HCT116 (cell line): ENCODE measurements around the gene THEMIS. TPM values are rescaled to one million over a fixed set of nuclear protein-coding genes. Genes with fewer than 3 reads are reported as not detected.

ENCODE experiments used
- ATAC-seq: fragments of 200-7000 bp; cut with Tn5 transposase; 2 replicates; pipeline ENCODE4 v1.9.1; 2020; ENCODE audit warnings: mild to moderate bottlenecking, moderate library complexity
- BruUV-seq: library from RNA; stranded (reverse); fragments of 400-500 nt; replicated peaks from 2 replicates; lab custom pipeline; 2021; lab: Mats Ljungman, UMichigan
- CTCF ChIA-PET: fragments of 300-600 bp; sonication (Branson Sonifier 250); formaldehyde crosslinking; loops from one replicate; lab custom pipeline; 2021; ENCODE audit warnings: antibody characterized with exemption; lab: Charles Lee
- POLR2A ChIA-PET: fragments of 300-600, 350-600 bp; sonication (Branson Sonifier 250); formaldehyde crosslinking; loops from one replicate; lab custom pipeline; 2021; ENCODE audit warnings: antibody characterized with exemption; lab: Charles Lee
- RAD21 ChIA-PET, 2 experiments: fragments of 300-600 bp; sonication (Branson Sonifier 250); formaldehyde crosslinking; loops; one replicate each; lab custom pipeline; 2023; ENCODE audit warnings: low total read pairs in 2 of 2; ENCODE audit not compliant: uncharacterized antibody in 2 of 2, unreplicated experiment in 2 of 2, low non-redundant PET in 1 of 2; lab: Charles Lee
- DNase-seq: peaks from one replicate; pipeline ENCODE4 v3.0.0-alpha.2; 2010; ENCODE audit warnings: low read depth, low spot score
- H2AFZ ChIP-seq: fragments of 200-600 bp; shearing (Covaris generic), sonication (generic); 2 replicates; pipeline ENCODE4 v1.6.1; 2017; ENCODE audit warnings: low read depth, mixed run types, mixed read lengths, antibody characterized with exemption, low read length; ENCODE audit not compliant: poor library complexity, severe bottlenecking
- H3K27ac ChIP-seq: 2 replicates; pipeline ENCODE4 v1.5.1; 2012; ENCODE audit warnings: low read depth, low read length
- H3K27me3 ChIP-seq: fragments of 200-600 bp; sonication (generic); 2 replicates; pipeline ENCODE4 v1.6.1; 2016; ENCODE audit warnings: mixed run types, low read length, mixed read lengths; ENCODE audit not compliant: insufficient read depth
- H3K36me3 ChIP-seq, 2 experiments: fragments of 200-500 bp in 1 of 2; fragments of 200-600 bp in 1 of 2; sonication (Bioruptor generic) in 1 of 2; sonication (generic) in 1 of 2; 2 replicates each; pipeline versions ENCODE4 v1.5.1 to v1.6.1; 2014 to 2016; ENCODE audit warnings: low read length in 2 of 2, inconsistent platforms in 1 of 2, mixed read lengths in 1 of 2, mixed run types in 1 of 2; ENCODE audit not compliant: insufficient read depth in 2 of 2, control insufficient read depth in 1 of 2
- H3K4me1 ChIP-seq, 2 experiments: fragments of 200-600 bp in 1 of 2; sonication (generic) in 1 of 2; 2 replicates each; pipeline versions ENCODE4 v1.5.1 to v1.6.1; 2012 to 2017; ENCODE audit warnings: low read length in 2 of 2, inconsistent platforms in 1 of 2, mild to moderate bottlenecking in 1 of 2, mixed read lengths in 1 of 2, mixed run types in 1 of 2, moderate library complexity in 1 of 2; ENCODE audit not compliant: insufficient read depth in 2 of 2, control insufficient read depth in 1 of 2
- H3K4me2 ChIP-seq: fragments of 200-600 bp; sonication (generic); 2 replicates; pipeline ENCODE4 v1.6.1; 2017; ENCODE audit warnings: mixed run types, low read length, mixed read lengths
- H3K4me3 ChIP-seq, 2 experiments: fragments of 200-600 bp in 1 of 2; sonication (generic) in 1 of 2; replicated peaks in 1 of 2; 2 replicates each; pipeline ENCODE4 v1.5.1; 2011 to 2016; ENCODE audit warnings: low read length in 2 of 2, control low read depth in 1 of 2, low read depth in 1 of 2, mild to moderate bottlenecking in 1 of 2, mixed read lengths in 1 of 2, mixed run types in 1 of 2
- H3K79me2 ChIP-seq: fragments of 200-600 bp; sonication (generic); 2 replicates; pipeline ENCODE4 v1.6.1; 2017; ENCODE audit warnings: mild to moderate bottlenecking, mixed run types, low read length, moderate library complexity, mixed read lengths; ENCODE audit not compliant: insufficient read depth
- H3K9ac ChIP-seq: fragments of 200-600 bp; sonication (generic); 2 replicates; pipeline ENCODE4 v1.6.1; 2016; ENCODE audit warnings: low read length, mixed read lengths
- H3K9me2 ChIP-seq: fragments of 200-600 bp; sonication (generic), shearing (Covaris generic); 2 replicates; pipeline ENCODE4 v1.6.1; 2017; ENCODE audit warnings: mixed run types, mild to moderate bottlenecking, moderate library complexity; ENCODE audit not compliant: insufficient read depth
- H3K9me3 ChIP-seq, 2 experiments: fragments of 200-500 bp in 1 of 2; fragments of 200-600 bp in 1 of 2; sonication (Bioruptor generic) in 1 of 2; sonication (generic) in 1 of 2; 2 replicates each; pipeline ENCODE4 v1.6.1; 2014 to 2017; ENCODE audit warnings: low read length in 2 of 2, mixed read lengths in 2 of 2, inconsistent platforms in 1 of 2, low read depth in 1 of 2, mild to moderate bottlenecking in 1 of 2, mixed run types in 1 of 2, moderate library complexity in 1 of 2; ENCODE audit not compliant: control insufficient read depth in 1 of 2, insufficient read depth in 1 of 2
- H4K20me1 ChIP-seq: fragments of 200-600 bp; sonication (generic), shearing (Covaris generic); 2 replicates; pipeline ENCODE4 v1.6.1; 2017; ENCODE audit warnings: mixed run types, mild to moderate bottlenecking, moderate library complexity; ENCODE audit not compliant: insufficient read depth
- ATF3 ChIP-seq: IDR thresholded peaks from 2 replicates; pipeline ENCODE4 v1.6.1; 2012
- CBX3 ChIP-seq: IDR thresholded peaks from 2 replicates; pipeline ENCODE4 v1.6.1; 2012; ENCODE audit warnings: low read depth
- CTCF ChIP-seq, 3 experiments: fragments of 200-600 bp in 1 of 3; sonication (generic) in 1 of 3; IDR thresholded peaks in 2 of 3; conservative IDR thresholded peaks in 1 of 3; 2 replicates each; pipeline ENCODE4 v1.5.1; 2012 to 2017; ENCODE audit warnings: low read depth in 2 of 3, low read length in 2 of 3, antibody characterized with exemption in 1 of 3, borderline replicate concordance in 1 of 3, control low read depth in 1 of 3, mild to moderate bottlenecking in 1 of 3, mixed read lengths in 1 of 3, mixed run types in 1 of 3, moderate library complexity in 1 of 3; ENCODE audit not compliant: insufficient read depth in 1 of 3
- EGR1 ChIP-seq: IDR thresholded peaks from 2 replicates; pipeline ENCODE4 v1.6.1; 2012; ENCODE audit warnings: low read depth
- ELF1 ChIP-seq: IDR thresholded peaks from 2 replicates; pipeline ENCODE4 v1.6.1; 2012; ENCODE audit warnings: low read depth, borderline replicate concordance
- EZH2 ChIP-seq: fragments of 200-600 bp; sonication (generic); IDR thresholded peaks from 2 replicates; pipeline ENCODE4 v1.6.1; 2017; ENCODE audit warnings: antibody characterized with exemption, mixed run types
- EZH2phosphoT487 ChIP-seq: fragments of 200-600 bp; IDR thresholded peaks from 2 replicates; pipeline ENCODE4 v1.6.1; 2018; ENCODE audit warnings: antibody characterized with exemption, borderline replicate concordance
- FOSL1 ChIP-seq: IDR thresholded peaks from 2 replicates; pipeline ENCODE4 v1.6.1; 2012; ENCODE audit warnings: low read depth
- JUND ChIP-seq: IDR thresholded peaks from 2 replicates; pipeline ENCODE4 v1.6.1; 2012
- MAX ChIP-seq: IDR thresholded peaks from 2 replicates; pipeline ENCODE4 v1.6.1; 2012
- POLR2A ChIP-seq: IDR thresholded peaks from 2 replicates; pipeline ENCODE4 v1.7.0; 2011; ENCODE audit warnings: borderline replicate concordance; ENCODE audit not compliant: insufficient read depth, insufficient read length; ENCODE audit errors: extremely low read depth
- POLR2AphosphoS5 ChIP-seq: IDR thresholded peaks from 2 replicates; pipeline ENCODE4 v1.6.1; 2011; ENCODE audit warnings: mild to moderate bottlenecking, low read depth, low read length, moderate library complexity
- RAD21 ChIP-seq: IDR thresholded peaks from 2 replicates; pipeline ENCODE4 v1.6.1; 2012; ENCODE audit warnings: low read depth, mild to moderate bottlenecking
- SIN3A ChIP-seq: IDR thresholded peaks from 2 replicates; pipeline ENCODE4 v1.6.1; 2012; ENCODE audit warnings: low read depth
- SRF ChIP-seq: IDR thresholded peaks from 2 replicates; pipeline ENCODE4 v1.6.1; 2012; ENCODE audit warnings: low read depth
- TCF7L2 ChIP-seq: IDR thresholded peaks from 2 replicates; pipeline ENCODE4 v1.7.0; 2011; ENCODE audit warnings: borderline replicate concordance, inconsistent platforms; ENCODE audit not compliant: insufficient read depth, insufficient read length; ENCODE audit errors: extremely low read depth
- YY1 ChIP-seq: IDR thresholded peaks from 2 replicates; pipeline ENCODE4 v1.6.1; 2011; ENCODE audit warnings: low read length, low read depth, moderate library complexity, mild to moderate bottlenecking; ENCODE audit not compliant: insufficient replicate concordance; ENCODE audit errors: extremely low read depth
- ZBTB33 ChIP-seq: IDR thresholded peaks from 2 replicates; pipeline ENCODE4 v1.6.1; 2011; ENCODE audit warnings: mild to moderate bottlenecking, low read length, moderate library complexity; ENCODE audit not compliant: insufficient replicate concordance; ENCODE audit errors: extremely low read depth
- ZFX ChIP-seq: fragments of 450-650 bp; IDR thresholded peaks from 2 replicates; pipeline ENCODE4 v1.6.1; 2017
- ZNF274 ChIP-seq: fragments of 200-500 bp; sonication (Bioruptor generic); IDR thresholded peaks from 2 replicates; pipeline ENCODE4 v1.6.1; 2014; ENCODE audit warnings: mild to moderate bottlenecking, low read depth, low read length, inconsistent platforms
- intact Hi-C: fragments of 100-400 bp; cut with micrococcal nuclease; formaldehyde crosslinking; loops from 2 replicates; pipeline ENCODE4 v1.10.0; 2022
- total RNA-seq: library from RNA; stranded (reverse); gene quantifications from one replicate; pipeline ENCODE4 v1.2.1, GENCODE V29; 2021; ENCODE audit not compliant: unreplicated experiment

Gene THEMIS
- total RNA-seq, 1 experiment from 2014 or later: 0.20 TPM

GRCh38 chr6:127813699-127814027 lies 87.2 kb downstream of the THEMIS start:
- BruUV-seq: no TSS peak
- Histone ChIP-seq H3K4me3 (no peak overlapping the region), H2AFZ (no peak overlapping the region), H3K9me2 (no peaks in the 10 kb centered on the region), H3K36me3 (no peaks in the 10 kb centered on the region), H3K4me1 (no peaks in the 10 kb centered on the region), H3K9me3 (no peaks in the 10 kb centered on the region), H3K27ac (no peak overlapping the region), H3K9ac (no peak overlapping the region), H4K20me1 (no peaks in the 10 kb centered on the region), H3K79me2 (no peaks in the 10 kb centered on the region), H3K27me3 (no peaks in the 10 kb centered on the region), H3K4me2 (no peak overlapping the region)
- DNase-seq (no peak), ATAC-seq (no peak)
- ChIA-PET POLR2A (no interaction called here), CTCF (no interaction called here), RAD21 (no interaction called here)
- TF ChIP-seq YY1: no peak
- TF ChIP-seq CBX3: no peak
- TF ChIP-seq JUND: no peak
- no peak for TF ChIP-seq SRF
- TF ChIP-seq ZFX: no peak
- no peak for TF ChIP-seq ZNF274
- TF ChIP-seq POLR2A: no peak
- TF ChIP-seq ZBTB33: no peak
- no peak for TF ChIP-seq RAD21
- no peak for TF ChIP-seq EGR1
- no peak for TF ChIP-seq EZH2phosphoT487
- no peak for TF ChIP-seq ELF1
- TF ChIP-seq SIN3A: no peak
- no peak for TF ChIP-seq FOSL1
- TF ChIP-seq CTCF (IDR thresholded peaks at IDR 0.05 in 2 of 3, conservative IDR thresholded peaks at IDR 0.05 in 1 of 3; ENCODE audit: borderline replicate concordance in 1 of 3, insufficient read depth in 1 of 3, low read depth in 2 of 3, low read length in 2 of 3): no peak
- no peak for TF ChIP-seq ATF3
- TF ChIP-seq TCF7L2: no peak
- no peak for TF ChIP-seq POLR2AphosphoS5
- TF ChIP-seq MAX: no peak
- TF ChIP-seq EZH2: no peak
- intact Hi-C loops: no loop called here
